Measurements from ENCODE around the gene ACP2.

The ACP2 gene

DNA sequence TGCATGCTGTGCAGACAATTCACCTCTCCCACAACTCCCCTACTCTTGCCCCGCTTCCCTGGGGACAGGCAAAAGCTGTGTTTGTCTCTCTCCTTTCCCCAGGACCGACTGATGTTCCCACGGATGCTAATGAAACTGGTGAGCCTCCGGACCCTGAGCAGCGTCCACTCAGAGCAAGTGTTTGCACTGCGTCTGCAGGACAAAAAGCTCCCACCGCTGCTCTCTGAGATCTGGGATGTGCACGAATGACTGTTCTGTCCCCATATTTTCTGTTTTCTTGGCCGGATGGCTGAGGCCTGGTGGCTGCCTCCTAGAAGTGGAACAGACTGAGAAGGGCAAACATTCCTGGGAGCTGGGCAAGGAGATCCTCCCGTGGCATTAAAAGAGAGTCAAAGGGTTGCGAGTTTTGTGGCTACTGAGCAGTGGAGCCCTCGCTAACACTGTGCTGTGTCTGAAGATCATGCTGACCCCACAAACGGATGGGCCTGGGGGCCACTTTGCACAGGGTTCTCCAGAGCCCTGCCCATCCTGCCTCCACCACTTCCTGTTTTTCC lies 19.9 kb upstream of the ACP2 start:
- no peak for DNase-seq

DNA sequence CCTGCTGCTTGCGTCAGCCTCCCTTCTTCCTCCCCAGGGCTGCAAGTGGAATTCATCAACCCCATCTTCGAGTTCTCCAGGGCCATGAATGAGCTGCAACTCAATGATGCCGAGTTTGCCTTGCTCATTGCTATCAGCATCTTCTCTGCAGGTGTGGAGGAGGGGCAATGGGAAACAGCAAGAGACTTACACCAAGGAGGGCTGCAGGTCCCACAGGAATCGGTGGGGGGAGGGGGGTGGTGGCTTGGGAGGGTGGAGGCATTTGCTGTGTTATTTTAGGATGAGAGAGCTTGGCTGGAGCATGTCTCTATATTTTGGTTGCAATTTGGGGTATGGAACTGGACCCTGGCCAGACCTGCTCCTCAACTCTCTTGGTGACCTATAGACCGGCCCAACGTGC lies 19.3 kb upstream of the ACP2 start:
- no peak for DNase-seq

DNA sequence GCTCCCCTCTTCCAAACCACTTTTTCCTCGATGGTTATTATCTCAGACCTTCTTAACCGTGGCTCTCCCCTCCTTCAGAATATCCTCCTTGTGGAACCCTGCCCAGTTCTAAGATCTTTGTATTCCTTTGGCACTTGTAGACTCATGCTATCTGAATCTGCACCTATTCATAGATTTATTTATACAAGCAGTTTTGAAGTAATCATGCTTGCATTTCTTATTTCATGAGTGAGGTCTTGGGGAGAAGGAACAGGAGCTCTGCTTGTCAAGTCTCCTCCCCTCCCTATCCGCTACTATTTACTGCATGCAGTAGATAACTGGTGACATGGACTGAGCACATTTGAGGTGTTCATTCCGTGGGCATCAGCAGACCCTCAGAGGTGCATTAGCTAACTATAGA lies 15.9 kb upstream of the ACP2 start:
- no peak for DNase-seq

DNA sequence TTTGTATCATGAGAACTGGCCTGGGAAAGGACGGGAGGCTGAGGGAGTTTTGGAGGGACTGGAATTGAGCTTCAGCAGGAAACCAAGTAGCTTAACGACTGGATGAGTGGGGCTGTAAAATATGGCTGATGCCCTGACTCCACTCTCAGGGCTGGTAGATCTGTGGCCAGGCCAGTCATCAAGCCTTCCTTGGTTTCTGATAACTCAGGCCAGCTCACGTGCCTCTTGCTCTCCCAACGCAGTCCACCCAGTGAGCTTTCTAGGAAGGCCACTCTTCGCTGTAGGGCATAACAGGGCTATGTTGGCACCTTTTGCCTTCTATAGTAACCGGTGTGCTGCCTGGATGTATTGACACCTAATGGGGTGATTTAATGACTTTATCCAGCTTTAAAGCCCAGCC lies 15.5 kb upstream of the ACP2 start:
- no peak for DNase-seq

DNA sequence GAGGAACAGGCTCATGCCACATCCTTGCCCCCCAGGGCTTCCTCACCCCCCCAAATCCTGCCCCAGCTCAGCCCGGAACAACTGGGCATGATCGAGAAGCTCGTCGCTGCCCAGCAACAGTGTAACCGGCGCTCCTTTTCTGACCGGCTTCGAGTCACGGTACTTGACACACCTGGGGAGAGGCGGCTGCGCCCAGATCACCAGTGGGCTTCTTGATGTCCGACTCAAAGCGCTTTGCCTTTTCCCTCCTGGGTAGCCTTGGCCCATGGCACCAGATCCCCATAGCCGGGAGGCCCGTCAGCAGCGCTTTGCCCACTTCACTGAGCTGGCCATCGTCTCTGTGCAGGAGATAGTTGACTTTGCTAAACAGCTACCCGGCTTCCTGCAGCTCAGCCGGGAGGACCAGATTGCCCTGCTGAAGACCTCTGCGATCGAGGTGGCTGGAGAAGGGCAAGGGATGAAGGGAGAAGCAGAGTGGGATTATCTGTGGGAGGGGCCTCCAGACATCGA lies 12.7 kb upstream of the ACP2 start:
- no peak for DNase-seq

DNA sequence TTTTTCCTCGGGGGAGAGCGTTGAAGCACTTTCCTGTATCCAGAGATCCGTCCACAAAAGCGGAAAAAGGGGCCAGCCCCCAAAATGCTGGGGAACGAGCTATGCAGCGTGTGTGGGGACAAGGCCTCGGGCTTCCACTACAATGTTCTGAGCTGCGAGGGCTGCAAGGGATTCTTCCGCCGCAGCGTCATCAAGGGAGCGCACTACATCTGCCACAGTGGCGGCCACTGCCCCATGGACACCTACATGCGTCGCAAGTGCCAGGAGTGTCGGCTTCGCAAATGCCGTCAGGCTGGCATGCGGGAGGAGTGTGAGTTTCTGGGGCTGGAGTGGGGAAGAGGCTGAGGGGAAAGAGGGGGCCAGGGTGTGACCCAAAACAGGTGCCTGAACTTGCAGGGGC lies 11.8 kb upstream of the ACP2 start:
- no peak for DNase-seq

GRCh38 chr11:47259232-47259977 lies 10.8 kb upstream of the ACP2 start:
- peak; percentile 48 for DNase-seq

DNA sequence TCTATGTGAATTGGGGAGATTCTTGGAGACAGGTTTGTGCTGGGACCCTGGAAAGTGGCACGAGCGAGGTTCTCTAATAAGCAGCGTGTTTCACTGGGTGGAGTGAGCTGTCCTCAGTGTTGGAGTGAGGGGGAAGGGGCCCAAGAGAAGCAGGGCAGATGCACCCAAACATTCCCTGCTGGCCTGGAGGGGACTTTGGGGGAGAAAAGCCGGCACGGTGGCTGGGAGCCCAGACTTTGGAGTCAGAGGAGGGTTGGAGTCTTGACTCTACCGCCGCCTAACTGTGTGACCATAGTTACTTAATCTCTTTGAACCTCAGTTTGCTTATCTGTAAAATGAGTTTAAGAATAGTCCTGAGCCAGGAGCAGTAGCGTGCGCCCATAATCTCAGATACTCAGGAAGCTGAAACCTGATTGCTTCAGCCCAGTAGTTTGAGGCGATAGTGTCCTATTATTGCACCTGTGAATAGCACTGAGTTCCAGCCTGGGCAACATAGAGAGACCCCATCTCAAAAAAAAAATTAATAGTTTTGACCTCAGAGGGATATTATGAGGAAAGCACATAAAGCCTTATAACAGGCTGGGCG lies 9.8 kb upstream of the ACP2 start:
- DNase-seq: no peak

- peak; percentile 6 for DNase-seq
Measured at GRCh38 chr11:47257517-47258316, 9.1 kb upstream of the ACP2 start, which contains the start of gene NR1H3. TSS of gene NR1H3 (plus strand) at chr11:47257996. CDS start at chr11:47259217, 1,221 bp downstream.

GRCh38 chr11:47257177-47257516 lies 8.5 kb upstream of the ACP2 start:
- no peak for DNase-seq

GRCh38 chr11:47256374-47256773 lies 7.8 kb upstream of the ACP2 start:
- DNase-seq: no peak

GRCh38 chr11:47254386-47254785 lies 5.8 kb upstream of the ACP2 start:
- no peak for DNase-seq

DNA sequence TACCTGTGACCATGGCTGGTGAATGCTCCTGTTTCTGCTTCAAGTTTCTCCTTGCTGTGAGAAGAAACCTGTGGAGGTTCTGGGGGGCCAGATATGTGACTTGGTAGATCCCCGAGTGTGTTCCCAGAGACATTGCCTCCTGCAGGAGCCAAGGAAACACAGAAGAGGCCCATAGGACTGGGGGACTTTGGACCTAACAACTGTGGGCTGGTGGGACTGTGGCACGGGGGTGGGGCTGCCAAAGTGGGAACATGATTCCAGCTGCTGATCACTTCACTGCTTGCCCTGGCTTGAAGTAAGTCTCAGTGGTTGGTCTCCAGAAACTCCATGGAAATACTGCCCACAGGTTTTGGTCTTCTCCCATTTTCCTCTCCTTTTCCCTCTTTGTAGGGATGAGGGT lies 5.0 kb upstream of the ACP2 start:
- DNase-seq: no peak

- no peak for DNase-seq
Measured at GRCh38 chr11:47251751-47252150, 3.1 kb upstream of the ACP2 start.

DNA sequence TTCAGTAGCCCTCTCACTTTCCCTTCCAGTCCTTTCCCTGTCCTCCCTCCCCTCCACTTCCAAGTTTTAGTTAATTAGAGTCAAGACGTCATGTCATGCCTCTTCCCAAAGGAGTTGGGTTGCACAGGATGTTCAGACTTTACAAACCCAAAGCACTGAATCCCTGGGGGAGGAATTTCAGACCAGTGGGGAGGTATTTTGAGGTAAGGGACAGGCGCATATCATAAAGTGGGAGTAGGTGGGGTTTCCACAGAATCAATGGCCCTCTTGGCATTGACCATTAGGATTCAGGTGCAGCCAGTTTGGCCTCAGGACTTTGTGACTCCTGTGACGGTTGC lies 733 bp upstream of the ACP2 start:
- DNase-seq: no peak

DNA sequence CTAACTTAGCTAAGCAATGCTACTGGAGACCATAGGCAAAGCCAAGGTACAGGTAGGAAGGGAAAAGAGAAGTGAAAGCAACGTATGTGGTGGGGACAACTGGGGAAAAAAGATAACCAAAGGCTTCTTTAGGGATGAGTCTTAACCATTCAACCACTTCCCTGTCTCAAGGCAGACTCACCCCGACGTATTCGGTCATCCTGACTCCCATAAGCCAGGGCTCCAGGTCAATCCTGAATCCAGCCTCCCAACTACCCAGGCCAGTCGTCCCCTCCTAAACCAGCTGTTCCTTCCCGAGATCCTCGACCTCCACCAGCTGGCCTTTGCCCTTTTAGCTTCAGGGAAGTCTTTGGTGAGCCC lies 330 bp downstream of the ACP2 start:
- DNase-seq: no peak

DNA sequence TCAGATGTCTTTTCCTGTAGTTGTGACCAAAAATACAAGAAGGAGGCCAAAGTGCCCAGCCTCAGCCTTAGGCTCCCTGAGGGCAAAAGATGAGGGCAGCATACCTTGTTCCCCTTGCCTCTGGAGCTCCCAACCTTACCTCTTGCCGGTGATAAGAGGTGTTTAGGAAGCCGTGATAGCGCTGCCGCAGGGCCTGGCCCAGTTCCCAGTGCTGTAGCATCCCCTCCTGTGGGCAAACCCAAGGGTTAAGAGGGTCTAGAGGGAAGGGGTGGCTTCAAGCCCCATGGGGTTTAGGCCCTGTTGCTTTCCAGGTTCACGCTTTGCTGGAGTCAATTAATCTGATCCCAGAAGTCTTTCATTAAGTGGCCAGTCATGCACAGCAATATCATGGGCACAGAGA lies 1.1 kb downstream of the ACP2 start:
- DNase-seq: no peak

DNA sequence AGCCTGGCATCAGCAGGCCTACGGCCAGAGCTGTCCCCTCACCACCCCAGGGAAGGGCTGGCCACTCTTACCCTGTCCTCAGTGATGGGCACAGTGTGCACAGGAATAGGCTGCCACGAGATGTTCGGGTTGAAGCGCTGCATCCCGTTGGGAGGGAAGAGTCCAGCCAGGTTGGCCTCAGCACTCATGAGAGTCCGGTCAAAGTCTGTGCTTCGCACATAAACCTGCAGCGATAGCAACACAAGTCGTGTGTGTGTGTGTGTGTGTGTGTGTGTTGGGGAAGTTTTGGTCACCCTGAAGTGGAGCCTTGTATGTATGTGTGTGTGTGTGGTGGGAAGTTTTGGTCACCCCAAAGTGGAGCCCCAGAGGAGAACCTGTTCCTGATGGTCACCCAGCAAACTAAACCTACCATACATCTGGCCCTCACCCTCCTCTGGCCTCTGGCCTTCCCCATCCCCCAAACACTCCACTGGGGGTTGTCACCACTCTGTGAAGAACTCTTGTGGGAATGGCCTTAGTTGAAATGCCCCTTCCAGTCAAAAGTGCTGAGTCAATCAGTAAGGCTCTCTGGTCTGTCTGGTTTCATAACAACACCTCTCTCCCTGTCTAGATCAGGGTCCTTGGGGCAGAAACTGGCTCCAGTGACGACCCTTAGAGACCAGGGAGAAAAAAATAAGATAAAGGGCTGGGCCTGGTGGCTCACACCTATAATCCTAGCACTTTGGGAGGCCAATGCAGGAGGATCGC lies 2.8 kb downstream of the ACP2 start:
- no peak for DNase-seq

DNA sequence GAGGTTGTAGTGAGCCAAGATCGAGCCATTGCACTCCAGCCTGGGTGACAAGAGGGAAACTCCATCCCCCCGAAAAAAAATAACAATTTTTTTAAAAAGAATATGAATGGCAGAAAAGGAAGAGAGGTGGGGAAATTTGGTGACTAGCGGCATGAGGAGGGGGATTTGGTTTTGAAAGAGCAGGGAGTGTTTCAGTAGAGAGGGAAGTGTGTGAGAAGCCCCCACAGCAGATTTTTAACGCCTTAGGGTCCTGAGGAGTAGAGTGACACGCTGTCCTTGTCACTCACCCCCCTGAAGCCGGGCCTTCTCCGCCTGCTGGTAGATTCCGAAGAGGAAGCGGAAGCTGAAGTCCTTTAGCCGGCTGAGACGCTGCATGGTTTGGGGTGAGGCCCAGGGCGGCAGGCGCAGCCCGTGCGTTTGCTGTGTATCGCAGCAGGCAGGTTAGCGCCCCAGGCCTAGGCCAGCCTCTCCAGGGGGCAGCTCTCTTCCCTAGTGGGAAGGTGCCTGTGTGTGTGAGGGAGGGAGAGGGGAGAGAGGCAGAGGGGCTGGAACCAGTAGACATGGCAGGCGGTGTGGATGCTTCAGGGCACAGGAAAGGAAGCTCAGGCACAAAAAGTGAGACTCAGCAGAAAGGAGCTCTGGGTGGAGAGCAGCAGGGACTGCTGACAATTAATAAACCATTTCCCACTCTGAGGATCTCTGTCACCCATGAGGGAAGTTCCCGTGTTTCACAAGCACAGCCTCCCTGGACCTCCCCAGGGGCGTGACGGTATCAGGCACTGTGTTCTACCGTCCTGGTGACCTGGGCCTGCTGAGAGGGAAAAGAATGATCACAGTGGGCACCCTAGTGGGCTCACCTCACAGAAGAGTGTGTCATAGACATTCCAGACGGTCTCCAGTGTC lies 3.9 kb downstream of the ACP2 start:
- DNase-seq: no peak

DNA sequence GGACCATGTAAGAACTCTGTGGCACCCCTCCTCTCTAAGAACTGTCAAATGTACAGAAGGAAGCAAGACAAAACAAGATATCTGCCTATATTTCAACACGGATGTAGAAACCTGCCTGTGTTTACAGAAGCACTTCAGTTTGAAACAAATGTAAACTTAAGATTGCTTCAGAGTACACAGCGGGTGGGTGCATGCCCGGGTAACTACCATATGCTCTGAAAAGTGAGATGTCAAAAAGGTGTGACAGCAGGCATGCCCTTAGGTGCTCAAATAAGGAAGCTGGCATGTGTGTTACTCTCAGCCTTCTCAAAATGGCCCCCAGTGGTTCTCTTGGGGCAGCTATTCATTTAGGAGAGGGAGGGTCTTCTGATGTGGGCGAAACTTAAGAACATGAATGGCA lies 5.2 kb downstream of the ACP2 start:
- no peak for DNase-seq

- no peak for DNase-seq
Measured at GRCh38 chr11:47242596-47243192, 5.9 kb downstream of the ACP2 start.

Measured in CD4-positive, alpha-beta T cell treated with Interleukin-10 for 1 hour (primary cell).